ENCODE data around the gene CENPE.

GRCh38 chr4:103100691-103101090 is 97.5 kb downstream of the CENPE start:
- no peak for TF ChIP-seq CTCF (conservative IDR thresholded peaks at IDR 0.05; ENCODE audit: low read length)
- TF ChIP-seq EZH2phosphoT487 (IDR thresholded peaks at IDR 0.05; ENCODE audit: borderline replicate concordance, low read depth, low read length), result no peak

Data from OCI-LY7 (cell line).